Mammary microvascular endothelial cell (primary cell): ENCODE data around the gene NCR2. TPM values are rescaled to one million over a fixed set of nuclear protein-coding genes. Genes with fewer than 3 reads are reported as not detected.

Experiments used
- total RNA-seq: library from RNA; depleted of rRNA; stranded (reverse); fragments of >200 nt; gene quantifications from 2 replicates; pipeline ENCODE4 v1.2.3, GENCODE V29; 2015

The NCR2 gene, protein sequence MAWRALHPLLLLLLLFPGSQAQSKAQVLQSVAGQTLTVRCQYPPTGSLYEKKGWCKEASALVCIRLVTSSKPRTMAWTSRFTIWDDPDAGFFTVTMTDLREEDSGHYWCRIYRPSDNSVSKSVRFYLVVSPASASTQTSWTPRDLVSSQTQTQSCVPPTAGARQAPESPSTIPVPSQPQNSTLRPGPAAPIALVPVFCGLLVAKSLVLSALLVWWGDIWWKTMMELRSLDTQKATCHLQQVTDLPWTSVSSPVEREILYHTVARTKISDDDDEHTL
- not detected in 2 replicates for total RNA-seq

DNA sequence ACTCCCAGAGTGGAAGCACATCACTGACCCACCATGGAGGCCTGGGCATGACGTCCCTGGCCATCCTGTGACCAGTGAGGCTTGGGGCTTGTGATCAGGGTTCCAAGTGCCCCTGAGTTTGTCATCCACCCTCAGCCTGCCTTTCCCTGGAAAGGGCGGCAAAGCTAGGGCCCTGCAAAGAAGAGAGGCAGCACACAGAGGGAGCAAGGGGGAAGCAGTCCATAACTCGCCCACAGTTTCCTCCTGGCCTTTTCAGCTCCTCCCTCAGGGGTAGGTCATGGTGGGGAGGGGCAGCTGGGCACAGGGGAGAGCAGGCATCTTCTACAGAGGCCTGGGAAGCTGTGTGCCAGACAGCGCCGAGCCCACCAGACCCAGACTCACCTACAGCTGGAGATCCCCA lies at the start of gene NCR2:
TSS of gene NCR2 (plus strand) at position 313 of the 400 bp plus-strand sequence. CDS start 269 bp downstream, outside the sequence.

DNA sequence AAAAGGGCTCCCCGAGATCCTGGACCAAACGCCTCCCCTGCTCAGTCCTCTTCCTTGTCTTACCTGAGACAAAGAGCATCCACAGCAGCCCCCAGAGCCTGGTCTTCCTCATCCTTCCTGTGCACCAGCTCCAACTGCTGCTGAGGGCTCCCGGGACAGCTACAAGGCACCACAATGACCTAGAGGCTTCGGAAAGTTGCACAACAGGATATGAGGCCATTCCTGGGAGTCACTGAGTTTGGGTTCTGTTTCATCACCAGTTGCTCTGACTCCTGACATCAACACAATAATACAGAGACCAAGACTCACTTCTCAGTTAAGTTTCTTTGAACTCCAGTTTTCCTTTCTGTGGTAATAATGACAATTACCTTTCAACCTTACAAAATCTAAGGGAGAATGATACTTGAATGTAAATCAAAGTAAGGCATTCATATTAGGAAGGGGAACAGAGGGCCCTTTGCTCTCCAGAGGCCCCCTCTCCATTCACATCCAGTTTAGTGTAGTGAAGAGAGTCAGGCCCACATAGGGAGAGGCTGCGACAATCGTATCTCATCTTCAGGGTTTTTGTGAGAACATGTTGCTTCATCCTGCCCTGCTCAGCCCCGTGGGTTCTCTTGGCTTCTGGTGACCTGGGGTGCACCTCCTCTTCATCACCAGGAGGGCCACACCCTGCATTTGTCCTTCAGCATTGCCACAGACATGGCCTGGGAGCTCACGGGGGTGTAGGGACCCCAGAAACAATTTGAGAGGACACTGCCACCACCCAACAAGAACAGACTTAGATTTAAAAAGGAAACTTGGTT lies 48.7 kb upstream of the NCR2 start, which contains the start of gene TREM1:
TSS of gene TREM1 (minus strand) at position 139 of the 803 bp plus-strand sequence. CDS start at position 112, 27 bp downstream.

Other genes starting within 250 kb of the NCR2 start
- gene TREML1, start 181.3 kb upstream of the NCR2 start, total RNA-seq, result not detected in 2 replicates
- not detected in 2 replicates for gene TREM2, start 172.5 kb upstream of the NCR2 start, total RNA-seq
- gene TREML2, start 134.5 kb upstream of the NCR2 start, total RNA-seq, result not detected in 2 replicates
- not detected in 2 replicates for gene TREML4, start 107.3 kb upstream of the NCR2 start, total RNA-seq
- gene TREM1, start 48.9 kb upstream of the NCR2 start, total RNA-seq, result not detected in 2 replicates
- gene FOXP4, start 210.8 kb downstream of the NCR2 start, total RNA-seq, result 1.9 and 2.6 TPM in 2 replicates